Activated CD4-positive, alpha-beta T cell treated with anti-CD3 and anti-CD28 coated beads, Interleukin-2, amount 50 U/mL, for 16 hours (primary cell): ENCODE data around the gene EEF2K.

Experiments used
- DNase-seq: peaks from one replicate; pipeline ENCODE4 v3.0.0-alpha.2; 2020

EEF2K gene

DNA sequence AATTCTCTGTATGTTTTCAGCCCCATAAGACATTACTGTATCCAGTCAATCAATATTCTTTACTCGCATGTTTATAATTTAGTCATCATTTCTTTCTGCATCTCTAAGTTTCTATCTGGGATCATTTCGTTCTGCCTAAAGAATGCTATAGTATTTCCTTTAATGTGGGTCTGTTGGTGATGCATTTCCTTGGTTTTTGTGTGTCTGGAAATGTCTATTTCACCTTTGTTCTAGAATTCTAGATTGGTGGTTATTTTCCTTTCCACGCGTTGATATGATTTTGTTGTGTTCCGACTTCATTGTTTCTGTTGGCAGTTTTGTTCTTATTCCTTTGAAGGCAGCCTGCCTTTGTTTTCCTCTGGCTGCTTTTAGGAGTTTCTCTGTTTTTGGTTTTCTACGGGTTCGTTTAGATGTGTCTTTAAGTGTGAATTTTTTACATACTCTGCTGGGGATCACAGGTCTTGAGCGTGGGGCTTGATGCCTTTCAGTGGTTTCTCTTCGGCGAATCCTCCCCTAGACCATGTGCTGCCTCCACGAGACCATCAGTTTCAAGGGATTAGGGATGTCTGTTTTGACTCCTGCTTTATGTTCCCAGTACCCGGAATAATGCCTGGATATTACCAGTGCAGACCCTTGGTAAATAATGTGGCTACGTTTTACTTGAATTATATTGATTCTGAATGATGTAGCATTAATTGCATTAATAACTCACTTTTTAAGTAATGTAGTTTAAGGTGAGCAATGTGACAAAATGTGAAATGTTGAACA is 114.7 kb downstream of the EEF2K start:
- DNase-seq, result no peak

DNA sequence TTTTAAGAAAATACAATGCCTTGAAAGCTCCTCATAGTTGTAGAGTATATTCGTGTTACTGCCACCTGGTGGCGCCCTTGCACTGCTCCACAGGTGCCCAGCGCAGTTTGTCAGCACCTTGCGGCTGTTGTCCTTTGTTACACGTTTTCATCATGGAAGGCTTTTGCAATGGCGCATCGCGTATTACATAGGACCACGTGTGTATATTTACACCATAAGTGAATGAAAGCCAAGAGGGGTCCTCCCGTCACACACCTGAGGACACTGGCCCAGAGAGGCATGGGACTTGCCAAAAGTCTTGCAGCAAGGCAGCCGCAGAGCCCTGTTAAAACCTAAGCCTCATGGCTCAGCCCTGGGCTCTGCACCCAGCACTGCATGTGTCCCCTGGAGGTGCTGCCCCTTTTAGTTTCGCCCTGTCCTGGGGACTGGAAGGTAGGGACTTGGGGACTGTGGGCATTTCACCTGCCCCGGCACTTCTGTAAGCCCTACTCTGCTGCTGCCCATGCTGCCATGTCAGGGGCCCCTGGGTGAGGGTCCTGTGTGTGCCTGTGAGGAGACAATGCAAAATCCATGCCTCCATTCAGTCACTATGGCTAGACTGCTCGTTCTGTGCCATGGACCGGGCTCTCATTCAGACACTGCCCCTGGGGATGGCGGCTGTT is 115.4 kb downstream of the EEF2K start:
- peak; percentile 67 for DNase-seq

DNA sequence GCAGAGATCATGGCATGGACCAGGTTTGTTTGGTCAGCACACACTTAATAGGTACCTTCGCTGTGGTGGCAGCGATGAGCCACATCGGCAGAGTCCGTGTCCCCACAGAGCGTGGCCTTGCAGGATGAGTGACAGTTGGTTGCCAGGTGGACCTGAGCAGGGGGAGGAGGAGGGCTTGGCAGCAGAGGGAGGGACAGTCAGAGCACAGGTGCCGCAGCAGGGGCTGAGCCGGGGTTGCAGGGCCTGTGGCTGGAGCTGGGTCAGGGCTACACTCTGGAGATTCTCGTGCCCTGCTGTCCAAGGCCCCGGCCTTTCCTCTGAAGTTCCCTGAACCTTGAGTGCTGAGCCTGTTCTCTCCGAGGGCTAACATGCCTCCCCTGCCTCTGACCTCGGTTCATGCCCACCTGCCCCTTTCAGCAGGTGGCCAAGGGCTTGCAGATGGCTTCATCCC is 116.0 kb downstream of the EEF2K start:
- no peak for DNase-seq

DNA sequence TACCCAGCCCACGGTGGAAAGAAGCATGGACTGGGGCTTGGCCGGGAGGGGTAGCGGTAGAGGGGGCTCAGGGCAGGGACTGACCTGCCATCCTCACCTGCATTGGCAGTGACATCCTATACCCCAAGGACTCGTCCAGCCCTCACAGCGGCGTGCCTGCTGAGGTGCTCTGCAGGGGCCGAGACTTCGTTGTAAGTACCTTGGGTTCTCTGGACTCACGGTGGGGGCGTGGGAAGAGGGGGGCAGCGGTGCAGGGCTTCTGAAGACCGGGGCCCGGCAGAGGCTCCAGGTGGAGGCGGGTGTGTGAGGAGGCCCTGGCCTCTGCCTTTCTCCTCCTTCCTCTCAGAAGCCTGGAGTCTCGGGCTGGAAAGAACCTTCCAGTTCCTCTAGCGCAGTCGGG is 116.7 kb downstream of the EEF2K start:
- no peak for DNase-seq

DNA sequence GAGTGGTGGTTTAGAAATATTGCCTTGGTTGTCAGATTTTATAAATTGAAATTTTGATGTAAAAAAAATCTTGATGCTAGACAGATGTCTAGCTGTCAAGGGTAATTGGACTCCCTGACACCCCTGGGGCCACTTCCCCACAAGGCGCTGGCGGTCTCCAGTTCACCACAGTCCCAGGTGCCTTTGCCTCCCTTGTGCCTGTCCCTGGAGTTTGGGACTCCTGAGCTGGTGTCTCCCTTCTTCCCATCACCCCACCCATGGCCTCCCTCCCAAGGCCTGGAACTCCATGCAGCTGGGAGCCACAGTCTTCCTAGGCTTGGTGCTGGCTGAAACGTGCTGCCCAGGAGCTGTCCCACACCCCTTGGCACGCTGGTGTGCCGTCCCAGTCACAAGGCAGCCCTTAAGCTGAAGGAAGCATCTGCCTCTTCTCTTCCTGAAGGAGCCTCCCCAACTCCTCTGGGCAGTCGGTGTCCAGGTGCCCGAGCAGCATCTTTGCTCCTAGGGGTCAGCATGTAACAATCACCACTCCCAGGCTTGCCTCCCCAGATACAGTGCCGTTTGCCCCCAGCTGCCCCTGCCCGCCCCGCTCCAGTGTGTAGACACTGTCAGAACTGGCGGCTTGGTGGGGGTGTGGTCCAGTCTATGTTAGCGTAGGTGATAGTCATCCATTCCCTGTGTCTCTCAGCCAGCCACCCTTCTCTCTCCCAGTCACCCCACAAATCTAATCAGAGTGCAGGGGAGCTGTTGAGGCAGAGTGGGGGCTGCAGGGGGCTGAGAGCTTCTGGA is 117.3 kb downstream of the EEF2K start:
- DNase-seq, result no peak

DNA sequence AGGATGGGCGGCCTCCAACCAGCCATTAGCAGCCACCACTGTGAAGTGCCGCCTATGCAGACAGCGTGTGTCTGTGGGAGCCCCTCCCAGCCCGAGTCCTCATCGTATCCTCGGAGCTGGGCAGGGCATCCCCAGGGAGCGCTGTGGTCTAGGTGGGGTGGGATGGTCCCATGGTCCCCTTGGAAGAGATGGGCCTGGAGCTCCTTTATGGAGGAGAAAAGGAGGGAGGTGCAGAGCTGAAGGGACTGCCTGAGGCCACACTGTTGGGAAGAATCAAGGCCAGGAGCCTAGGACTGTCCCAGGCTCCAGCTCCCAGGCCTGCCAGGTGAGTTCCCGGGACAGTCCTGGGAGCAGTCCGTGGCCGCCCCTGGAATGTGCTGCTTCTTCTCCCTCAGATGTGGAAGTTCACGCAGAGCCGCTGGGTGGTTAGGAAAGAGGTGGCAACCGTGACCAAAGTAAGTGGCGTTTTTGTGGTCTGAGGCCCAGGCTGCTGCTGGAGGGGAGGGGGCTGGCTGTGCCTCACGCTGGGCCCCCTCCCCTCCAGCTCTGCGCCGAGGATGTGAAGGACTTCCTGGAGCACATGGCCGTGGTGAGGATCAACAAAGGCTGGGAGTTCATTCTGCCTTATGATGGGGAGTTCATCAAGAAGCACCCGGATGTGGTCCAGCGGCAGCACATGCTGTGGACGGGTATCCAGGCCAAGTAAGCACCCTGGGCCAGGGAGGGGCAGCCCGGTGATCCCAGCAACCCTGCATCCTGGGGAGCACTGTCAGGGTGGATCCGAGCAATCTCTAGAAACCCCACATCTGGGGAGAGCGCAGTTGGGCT is 118.1 kb downstream of the EEF2K start:
- no peak for DNase-seq

DNA sequence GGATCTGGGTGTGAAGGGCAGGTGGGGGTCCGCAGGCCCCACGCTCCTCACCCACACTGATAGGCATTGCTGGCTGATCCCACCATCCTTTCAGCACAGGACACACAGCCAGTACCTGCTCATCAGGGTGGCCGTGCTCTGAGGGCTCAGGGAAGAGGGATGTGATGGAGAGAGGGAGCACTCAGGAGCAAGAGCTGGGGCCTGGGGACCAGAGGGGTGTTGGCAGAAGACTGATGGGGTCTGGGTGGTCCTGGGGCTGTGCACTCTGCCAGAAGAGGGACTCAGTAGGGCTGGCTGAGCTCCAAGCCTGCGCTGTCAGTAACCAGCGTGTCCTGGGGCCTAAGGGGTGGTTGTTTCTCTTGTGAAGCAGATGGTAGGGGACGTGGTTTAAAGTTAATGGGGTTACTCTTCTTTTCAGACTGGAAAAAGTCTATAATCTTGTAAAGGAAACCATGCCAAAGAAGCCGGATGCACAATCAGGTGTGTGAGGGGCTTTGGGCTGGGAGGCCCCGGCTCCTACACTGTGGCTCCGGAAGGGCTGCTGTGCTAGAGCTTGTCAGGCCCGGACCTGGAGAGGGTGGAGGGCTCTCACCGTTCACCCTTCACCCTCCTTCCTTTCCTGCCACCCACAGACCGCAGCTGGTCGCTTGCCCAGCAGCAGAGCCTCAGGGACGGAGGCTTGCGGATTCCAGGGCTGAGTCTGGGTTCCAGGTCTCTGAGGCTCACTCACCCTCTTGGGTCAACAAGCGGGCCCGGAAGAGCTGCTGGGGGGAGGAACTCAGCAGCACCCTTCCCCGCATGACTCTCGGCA is 118.9 kb downstream of the EEF2K start:
- no peak for DNase-seq

DNA sequence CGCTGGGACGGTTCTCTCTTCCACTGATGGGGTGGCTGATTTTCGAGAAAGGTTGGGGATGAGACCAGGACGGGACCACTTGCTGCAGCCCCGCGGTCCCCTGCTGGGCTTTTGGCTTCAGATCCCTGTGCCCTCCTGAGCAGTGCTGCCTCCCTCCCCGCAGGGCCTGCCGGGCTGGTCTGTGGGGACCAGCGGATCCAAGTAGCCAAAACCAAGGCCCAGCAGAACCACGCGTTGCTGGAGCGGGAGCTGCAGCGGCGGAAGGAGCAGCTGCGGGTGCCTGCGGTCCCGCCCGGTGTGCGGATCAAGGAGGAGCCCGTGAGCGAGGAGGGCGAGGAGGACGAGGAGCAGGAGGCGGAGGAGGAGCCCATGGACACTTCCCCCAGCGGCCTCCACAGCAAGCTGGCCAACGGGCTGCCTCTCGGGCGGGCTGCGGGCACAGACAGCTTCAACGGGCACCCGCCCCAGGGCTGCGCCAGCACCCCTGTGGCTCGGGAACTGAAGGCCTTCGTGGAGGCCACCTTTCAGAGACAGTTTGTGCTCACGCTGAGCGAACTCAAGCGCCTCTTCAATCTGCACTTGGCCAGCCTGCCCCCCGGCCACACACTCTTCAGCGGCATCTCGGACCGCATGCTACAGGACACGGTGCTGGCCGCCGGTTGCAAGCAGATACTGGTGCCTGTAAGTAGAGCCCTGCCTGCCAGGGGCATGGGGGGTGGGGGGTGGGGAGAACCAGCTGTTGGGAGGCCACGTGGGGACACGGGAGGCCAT is 119.7 kb downstream of the EEF2K start:
- no peak for DNase-seq

DNA sequence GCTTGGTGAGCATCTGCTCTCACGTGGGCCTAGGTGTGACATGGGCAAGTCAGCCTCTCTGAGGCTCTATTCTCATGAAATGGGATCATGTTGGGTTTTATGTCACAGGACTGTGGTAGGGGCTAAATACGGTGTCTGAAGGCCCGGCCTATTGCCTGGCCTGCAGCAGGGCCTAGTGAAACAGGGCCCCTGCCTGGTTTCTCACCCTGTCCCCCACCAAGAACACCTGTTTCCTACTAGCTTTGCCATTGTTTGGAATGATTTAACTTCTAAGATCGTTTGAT is 120.2 kb downstream of the EEF2K start:
- no peak for DNase-seq

DNA sequence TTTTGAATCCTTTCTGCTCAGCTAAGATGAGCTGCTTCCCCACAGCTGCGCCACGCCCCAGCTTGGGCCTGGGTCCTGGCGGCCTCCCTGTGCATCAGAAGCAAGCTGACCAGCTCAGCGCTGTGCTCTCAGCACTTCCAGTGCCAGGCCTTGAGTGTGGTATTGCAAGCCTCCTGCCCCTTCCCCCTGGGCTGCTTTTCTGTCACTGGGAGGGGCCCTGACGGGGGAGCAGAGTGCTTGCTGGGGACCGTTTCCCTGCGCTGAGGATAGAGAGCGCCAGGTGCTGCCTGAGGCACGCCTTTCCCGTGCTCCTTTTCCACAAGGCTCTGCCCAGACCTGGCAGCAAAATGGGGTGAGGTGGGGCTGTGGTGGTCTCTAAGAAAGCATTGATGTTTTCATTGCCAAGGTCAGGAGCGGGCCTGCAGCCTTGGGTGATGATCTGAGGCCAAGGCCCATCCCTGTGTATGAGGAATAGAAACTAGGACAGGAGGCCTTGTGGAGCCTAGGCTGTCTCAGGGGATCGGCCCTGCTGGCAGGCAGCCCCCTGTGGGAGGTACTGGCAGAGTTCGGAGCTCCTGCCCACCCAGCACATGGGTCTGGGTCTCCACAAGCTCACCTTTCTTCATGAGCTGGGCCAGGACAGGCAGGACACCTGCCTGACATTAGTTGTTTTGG is 120.8 kb downstream of the EEF2K start:
- no peak for DNase-seq

DNA sequence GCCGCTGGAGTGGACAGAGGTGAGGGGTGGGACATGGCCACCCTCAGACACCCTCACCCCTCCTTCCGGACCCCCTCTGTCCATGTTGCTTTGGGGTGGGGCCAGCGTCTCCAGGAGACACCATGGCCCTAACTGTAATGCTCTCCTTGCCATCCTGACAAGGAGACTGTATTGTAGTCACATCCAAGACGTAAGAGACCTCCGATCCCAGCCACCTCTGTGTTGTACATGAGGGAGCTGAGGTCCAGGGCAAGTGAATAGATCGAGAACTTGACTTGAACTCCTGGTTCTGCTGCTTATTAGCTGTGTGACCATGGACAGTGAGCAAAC is 121.3 kb downstream of the EEF2K start:
- DNase-seq, result no peak

DNA sequence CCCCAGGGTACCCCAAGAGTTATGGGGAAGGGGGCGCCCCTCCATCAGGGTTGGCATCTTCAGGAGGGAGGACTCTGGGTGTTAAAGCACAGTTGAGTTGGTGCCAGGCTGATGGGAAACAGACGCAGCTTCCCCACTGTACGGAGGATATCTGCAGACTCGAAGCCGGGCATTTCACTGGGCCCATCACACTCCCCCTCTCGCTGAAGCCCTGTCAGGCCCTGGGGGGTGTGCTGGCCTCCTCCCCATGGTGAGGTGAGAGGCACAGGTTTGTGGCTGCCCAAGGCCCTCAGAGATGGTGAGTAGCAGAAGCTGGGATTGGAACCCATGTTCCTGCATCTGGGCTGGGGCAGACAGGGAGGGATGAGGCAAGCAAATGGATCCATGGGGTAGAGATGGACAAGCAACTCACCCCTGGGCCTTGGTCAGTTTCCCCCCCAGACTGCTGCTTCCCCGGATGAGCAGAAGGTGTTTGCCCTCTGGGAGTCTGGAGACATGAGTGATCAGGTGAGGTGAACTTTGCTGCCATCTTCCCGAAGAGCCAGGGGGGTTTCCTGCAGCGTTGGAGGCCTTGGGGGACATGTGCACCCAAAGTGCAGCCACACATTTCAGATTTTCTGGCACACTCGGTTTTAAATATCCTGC is 122.1 kb downstream of the EEF2K start:
- no peak for DNase-seq

DNA sequence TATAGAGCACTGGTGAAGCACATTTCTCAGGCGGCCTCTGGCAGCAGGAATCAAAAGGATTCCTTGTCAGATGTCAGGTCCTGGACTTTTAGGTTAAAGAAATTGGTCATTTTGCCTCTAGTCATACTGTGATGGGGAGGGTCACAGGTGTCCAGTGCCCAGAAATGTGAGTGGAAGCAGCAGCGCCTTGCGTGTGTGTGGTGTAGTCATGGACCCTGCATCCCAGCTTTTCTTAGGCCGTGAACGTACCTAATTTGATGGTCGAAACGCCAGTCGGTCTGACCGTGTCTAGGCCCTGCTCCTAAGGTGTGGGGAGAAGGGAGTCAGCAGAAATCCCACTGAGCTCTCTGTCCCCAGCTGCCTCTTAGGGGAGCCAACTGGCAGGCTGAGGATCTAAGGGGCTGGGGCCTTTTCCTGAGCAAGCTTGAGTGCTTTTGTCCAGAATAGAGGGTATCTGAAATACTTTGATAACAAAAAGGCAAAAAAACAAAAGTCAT is 123.2 kb downstream of the EEF2K start:
- no peak for DNase-seq

DNA sequence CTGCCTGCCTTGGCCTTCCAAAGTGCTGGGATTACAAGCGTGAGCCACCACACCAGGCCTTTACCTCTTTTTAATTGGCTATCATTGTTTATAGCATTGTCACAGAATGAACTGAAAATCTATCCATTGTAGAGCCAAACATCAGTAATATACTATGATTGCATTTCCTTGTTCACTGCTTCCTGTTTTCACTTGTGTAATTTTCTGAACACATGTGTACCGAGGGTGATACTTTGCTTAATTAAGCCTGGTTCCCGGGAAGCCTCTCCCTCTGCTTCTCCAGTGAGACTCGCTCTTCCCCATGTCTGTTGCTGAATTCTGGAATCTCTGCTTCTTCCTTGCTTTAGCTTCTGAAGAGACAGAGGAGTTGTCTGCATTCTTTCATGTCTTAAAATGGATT is 124.2 kb downstream of the EEF2K start:
- no peak for DNase-seq

DNA sequence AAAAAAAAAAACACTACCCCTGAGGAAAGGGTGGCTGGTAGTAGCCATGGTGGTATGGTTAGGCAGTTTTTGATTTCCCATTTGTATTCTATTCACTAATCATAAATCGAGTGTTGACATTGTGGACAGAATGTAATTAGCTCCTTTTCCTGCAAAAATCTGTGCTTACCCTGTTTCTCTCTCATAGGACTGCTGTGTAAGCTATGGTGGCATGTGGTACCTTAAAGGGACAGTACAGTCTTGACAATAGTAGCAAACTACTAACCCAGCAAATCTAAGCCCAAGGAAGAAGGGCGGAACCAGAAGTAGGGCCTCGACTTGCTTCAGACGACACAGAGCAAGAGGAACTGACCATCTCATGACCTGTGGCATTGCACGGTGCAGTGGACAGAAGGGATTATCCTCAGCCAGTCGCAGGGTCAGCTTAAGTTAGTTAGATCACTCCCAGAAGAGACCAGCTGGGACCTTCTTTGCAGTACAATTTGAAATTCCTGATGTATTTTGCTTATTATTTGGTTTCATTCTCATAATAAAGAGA is 127.4 kb downstream of the EEF2K start:
- DNase-seq, result no peak

DNA sequence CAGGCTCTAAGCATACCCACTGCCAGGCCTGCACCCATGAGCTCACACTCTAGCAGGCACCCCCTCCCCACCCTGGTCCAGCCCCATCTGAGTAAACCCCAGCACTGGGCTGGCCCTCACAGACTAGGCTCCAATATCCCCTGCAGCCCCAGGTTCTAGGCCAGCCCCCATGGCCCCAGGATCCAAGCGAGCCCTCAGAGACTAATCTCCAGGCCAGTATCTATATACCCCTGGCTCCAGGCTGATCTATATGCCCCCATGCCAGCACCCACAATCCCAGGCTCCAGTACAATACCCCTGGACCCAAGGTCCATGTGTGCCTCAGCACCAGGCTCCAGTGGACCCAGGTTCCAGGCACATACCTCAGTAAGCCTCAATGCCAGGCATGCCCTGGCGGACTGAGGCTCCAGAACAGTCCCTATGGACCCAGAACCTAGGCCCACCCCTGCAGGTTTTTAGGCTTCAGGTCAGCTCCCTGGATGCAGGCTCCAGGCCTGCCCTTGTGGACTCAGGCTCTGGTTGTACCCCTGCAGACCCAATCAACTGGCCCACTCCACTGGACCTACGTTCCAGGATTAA is 129.7 kb downstream of the EEF2K start:
- no peak for DNase-seq

DNA sequence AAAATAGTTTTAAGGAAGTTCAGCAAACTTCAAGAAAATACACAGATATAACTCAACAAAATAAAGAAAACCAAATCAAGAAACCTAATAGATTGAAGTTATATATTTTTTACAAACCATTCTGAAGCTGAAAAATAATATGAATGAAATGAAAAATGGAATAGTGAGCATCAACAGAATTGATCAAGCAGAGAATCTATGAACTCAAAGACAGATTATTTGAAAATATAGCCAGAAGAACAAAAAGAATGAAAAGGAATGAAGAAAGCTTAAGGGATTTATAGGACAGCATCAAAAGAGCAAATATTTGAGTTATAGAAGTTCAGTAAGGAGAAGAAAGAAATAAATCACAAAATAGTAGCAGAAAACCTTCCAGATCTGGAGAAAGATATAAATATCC is 130.5 kb downstream of the EEF2K start:
- no peak for DNase-seq

DNA sequence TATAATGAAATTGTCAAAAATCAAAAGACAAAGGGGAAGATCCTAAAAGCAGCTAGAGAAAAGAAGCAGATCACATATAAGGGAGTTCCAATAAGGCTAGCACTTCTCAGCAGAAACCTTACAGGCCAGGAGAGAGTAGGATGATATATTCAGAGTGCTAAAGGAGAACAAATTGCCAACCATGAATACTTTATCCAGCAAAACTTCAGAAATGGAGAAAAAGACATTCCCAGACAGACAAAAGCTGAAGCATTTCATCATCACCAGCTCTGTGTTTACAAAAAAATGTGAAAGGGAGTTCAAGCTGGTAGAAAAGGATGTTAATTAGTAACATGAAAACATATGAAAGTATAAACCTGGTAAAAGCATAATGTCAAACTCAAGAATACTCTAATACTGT is 131.0 kb downstream of the EEF2K start:
- no peak for DNase-seq

DNA sequence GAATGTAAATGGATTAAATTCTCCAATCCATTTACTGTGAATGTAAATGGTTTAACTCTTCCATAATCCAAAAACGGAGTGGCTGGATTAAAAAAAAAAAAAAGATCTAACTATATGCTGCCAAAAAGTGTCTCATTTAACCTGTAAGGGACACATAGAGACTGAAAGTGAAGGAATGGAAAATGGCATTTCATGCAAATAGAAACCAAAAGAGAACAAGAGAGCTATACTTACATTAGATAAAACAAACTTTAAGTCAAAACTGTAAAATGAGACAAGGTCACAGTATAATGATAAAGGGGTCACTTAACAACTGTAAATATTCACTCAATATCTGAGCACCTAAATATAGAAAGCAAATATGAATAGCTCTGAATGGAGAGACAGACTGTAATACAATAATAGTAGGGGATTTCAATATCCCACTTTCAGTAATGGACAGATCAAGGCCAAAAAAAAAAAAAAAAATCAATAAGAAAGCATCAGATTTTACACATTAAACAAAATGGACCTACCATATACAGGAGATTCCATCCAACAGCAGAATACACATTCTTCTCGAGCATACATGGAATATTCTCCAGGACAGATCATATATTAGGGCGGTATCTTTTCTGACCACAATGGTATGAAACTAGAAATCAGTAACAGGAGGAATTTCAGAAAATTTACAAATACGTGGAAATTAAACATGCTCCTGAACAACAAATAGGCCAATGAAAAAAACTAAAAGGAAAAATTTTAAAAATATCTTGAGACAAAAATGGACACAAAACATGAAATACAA is 132.0 kb downstream of the EEF2K start:
- DNase-seq, result no peak
